ENCODE data around the gene MAGEA3.
"Not testable (repeated sequence)": the region's sequence is repeated elsewhere in the genome, so short reads cannot be mapped to it uniquely, and the experiment has no call there.

Gene MAGEA3

DNA sequence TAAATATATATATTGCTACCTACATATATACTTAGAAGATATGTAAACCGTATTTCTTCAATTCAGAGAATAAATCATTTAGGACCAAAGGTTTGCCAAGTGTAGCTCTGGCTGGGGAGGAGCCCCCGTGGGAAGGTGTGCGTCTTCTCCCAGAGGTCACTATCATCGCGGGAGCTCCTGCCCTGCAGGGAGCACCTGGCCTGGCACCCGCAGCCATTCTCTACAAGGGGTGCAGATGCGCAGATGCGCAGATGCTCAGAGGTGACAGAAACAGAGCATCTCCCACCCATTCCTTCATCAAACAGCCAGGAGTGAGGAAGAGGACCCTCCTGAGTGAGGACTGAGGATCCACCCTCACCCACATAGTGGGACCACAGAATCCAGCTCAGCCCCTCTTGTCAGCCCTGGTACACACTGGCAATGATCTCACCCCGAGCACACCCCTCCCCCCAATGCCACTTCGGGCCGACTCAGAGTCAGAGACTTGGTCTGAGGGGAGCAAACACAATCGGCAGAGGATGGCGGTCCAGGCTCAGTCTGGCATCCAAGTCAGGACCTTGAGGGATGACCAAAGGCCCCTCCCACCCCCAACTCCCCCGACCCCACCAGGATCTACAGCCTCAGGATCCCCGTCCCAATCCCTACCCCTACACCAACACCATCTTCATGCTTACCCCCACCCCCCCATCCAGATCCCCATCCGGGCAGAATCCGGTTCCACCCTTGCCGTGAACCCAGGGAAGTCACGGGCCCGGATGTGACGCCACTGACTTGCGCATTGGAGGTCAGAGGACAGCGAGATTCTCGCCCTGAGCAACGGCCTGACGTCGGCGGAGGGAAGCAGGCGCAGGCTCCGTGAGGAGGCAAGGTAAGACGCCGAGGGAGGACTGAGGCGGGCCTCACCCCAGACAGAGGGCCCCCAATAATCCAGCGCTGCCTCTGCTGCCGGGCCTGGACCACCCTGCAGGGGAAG lies 15.5 kb downstream of the MAGEA3 start, which contains the start of gene MAGEA2B:
Gene MAGEA2B, plus strand, starts transcription at position 814 of the 973 bp plus-strand sequence. CDS start 2,479 bp downstream, outside the sequence.
- H3K4me3 ChIP-seq, H3K9me3 ChIP-seq, H3K27me3 ChIP-seq, H3K4me2 ChIP-seq, H3K9ac ChIP-seq, H3K27ac ChIP-seq, H3K36me3 ChIP-seq, H4K20me1 ChIP-seq, H3K4me1 ChIP-seq: not testable (repeated sequence)

DNA sequence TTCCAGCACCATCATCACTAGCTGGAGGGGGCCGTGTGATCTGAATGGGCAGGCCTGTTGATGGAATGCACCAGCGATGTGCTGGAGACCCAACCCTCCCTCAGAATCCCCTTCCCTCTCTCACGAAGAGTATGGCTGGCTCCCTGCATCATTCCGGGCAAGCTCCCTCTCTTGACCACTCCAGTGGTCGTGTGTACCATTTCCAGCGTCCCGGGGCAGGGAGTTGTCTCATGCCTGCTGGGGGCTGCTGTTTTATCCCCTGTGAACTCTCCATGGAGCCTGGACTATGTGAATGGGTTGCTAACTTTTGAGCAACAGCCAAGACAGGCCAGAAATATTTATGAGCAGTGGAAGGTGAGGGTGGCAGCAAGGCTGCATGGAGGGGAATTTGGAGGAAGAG lies 26.8 kb downstream of the MAGEA3 start:
- no peak overlapping the region for H3K4me3 ChIP-seq
- H3K4me1 ChIP-seq = no peaks in the 10 kb centered on the region
- peaks cover 36% of the 10 kb centered on the region for H3K27me3 ChIP-seq
- no peaks in the 10 kb centered on the region; the same call in 1 of the 2 replicates for H4K20me1 ChIP-seq
- TF ChIP-seq Cebpa-rat (IDR thresholded peaks at IDR 0.05) = no peak
- no peaks in the 10 kb centered on the region for H3K36me3 ChIP-seq
- no peak overlapping the region for H3K27ac ChIP-seq
- H3K9me3 ChIP-seq = no peaks in the 10 kb centered on the region
- no peak overlapping the region for H3K9ac ChIP-seq
- H3K4me2 ChIP-seq = no peak overlapping the region

- Histone ChIP-seq H3K27ac (no peak within 1 kb of the TSS), H3K4me1 (no peaks in the 10 kb centered on the region), H3K9ac (no peak within 1 kb of the TSS), H3K4me2 (no peak within 1 kb of the TSS), H3K27me3 (peaks cover 61% of the 10 kb centered on the region), H3K9me3 (no peaks in the 10 kb centered on the region), H3K4me3 (no peak within 1 kb of the TSS), H3K36me3 (no peaks in the 10 kb centered on the region), H4K20me1 (no peaks in the 10 kb centered on the region)
- TF ChIP-seq Cebpa-rat (IDR thresholded peaks at IDR 0.05) = no peak
Measured at GRCh38 chrX:152733261-152733975, 34.8 kb downstream of the MAGEA3 start, which contains the start of the genes CSAG1 and MAGEA12. CSAG1 (minus strand) TSS chrX:152733721; CDS start chrX:152732460, 1,261 bp downstream. MAGEA12 (plus strand) TSS chrX:152733757; CDS start chrX:152736162, 2,405 bp downstream.

DNA sequence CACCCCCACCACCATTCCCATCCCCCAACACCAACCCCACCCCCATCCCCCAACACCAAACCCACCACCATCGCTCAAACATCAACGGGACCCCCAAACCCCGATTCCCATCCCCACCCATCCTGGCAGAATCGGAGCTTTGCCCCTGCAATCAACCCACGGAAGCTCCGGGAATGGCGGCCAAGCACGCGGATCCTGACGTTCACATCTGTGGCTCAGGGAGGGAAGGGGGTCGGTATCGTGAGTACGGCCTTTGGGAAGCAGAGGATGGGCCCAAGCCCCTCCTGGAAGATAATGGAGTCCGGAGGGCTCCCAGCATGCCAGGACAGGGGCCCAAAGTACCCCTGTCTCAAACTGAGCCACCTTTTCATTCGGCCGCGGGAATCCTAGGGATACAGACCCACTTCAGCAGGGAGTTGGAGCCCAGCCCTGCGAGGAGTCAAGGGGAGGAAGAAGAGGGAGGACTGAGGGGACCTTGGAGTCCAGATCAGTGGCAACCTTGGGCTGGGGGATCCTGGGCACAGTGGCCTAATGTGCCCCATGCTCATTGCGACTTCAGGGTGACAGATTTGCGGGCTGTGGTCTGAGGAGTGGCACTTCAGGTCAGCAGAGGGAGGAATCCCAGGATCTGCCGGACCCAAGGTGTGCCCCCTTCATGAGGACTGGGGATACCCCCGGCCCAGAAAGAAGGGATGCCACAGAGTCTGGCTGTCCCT lies 35.7 kb downstream of the MAGEA3 start:
- not testable (repeated sequence) for H3K4me2 ChIP-seq

DNA sequence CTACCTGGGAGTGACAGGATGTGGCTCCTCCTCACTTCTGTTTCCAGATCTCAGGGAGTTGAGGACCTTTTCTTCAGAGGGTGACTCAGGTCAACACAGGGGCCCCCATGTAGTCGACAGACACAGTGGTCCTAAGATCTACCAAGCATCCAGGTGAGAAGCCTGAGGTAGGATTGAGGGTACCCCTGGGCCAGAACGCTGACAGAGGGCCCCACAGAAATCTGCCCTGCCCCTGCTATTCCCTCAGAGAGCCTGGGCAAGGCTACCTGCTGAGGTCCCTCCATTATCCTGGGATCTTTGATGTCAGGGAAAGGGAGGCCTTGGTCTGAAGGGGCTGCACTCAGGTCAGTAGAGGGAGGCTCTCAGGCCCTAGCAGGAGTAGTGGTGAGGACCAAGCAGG lies 36.5 kb downstream of the MAGEA3 start:
- peaks cover 66% of the 10 kb centered on the region for H3K27me3 ChIP-seq
- H3K9ac ChIP-seq = no peak overlapping the region

More for the DNA sequence above, 35.7 kb downstream of the MAGEA3 start:
- peaks cover 62% of the 10 kb centered on the region for H3K27me3 ChIP-seq
- H3K27ac ChIP-seq, H3K9ac ChIP-seq, H3K4me3 ChIP-seq, H3K9me3 ChIP-seq, H3K4me1 ChIP-seq, H4K20me1 ChIP-seq, H3K36me3 ChIP-seq: not testable (repeated sequence)

DNA sequence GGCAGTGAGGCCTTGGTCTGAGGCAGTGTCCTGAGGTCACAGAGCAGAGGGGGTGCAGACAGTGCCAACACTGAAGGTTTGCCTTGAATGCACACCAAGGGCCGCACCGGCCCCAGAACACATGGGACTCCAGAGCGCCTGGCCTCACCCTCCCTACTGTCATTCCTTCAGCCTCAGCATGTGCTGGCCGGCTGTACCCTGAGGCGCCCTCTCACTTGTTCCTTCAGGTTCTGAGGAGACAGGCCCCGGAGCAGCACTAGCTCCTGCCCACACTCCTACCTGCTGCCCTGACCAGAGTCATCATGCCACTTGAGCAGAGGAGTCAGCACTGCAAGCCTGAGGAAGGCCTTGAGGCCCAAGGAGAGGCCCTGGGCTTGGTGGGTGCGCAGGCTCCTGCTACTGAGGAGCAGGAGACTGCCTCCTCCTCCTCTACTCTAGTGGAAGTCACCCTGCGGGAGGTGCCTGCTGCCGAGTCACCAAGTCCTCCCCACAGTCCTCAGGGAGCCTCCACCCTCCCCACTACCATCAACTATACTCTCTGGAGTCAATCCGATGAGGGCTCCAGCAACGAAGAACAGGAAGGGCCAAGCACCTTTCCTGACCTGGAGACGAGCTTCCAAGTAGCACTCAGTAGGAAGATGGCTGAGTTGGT lies 37.4 kb downstream of the MAGEA3 start:
- no peak overlapping the region for H3K4me3 ChIP-seq
- H3K4me1 ChIP-seq = no peaks in the 10 kb centered on the region
- H3K27ac ChIP-seq = no peak overlapping the region
- H3K36me3 ChIP-seq = no peaks in the 10 kb centered on the region
- H3K4me2 ChIP-seq = no peak overlapping the region
- H3K9me3 ChIP-seq = no peaks in the 10 kb centered on the region
- H4K20me1 ChIP-seq = no peaks in the 10 kb centered on the region
- no peak overlapping the region for H3K9ac ChIP-seq
- H3K27me3 ChIP-seq = peaks cover 74% of the 10 kb centered on the region
- TF ChIP-seq Cebpa-rat (IDR thresholded peaks at IDR 0.05) = no peak

More for the DNA sequence above, 36.5 kb downstream of the MAGEA3 start:
- TF ChIP-seq Cebpa-rat (IDR thresholded peaks at IDR 0.05) = no peak
- H3K4me3 ChIP-seq = no peak overlapping the region
- H3K4me1 ChIP-seq = no peaks in the 10 kb centered on the region
- H3K9me3 ChIP-seq = no peaks in the 10 kb centered on the region
- H3K4me2 ChIP-seq = no peak overlapping the region
- no peak overlapping the region for H3K27ac ChIP-seq
- H4K20me1 ChIP-seq = no peaks in the 10 kb centered on the region
- no peaks in the 10 kb centered on the region for H3K36me3 ChIP-seq

GRCh38 chrX:152736528-152736927 lies 37.9 kb downstream of the MAGEA3 start:
- H3K4me2 ChIP-seq, H3K4me3 ChIP-seq, H3K4me1 ChIP-seq, H4K20me1 ChIP-seq, H3K9ac ChIP-seq, H3K27ac ChIP-seq, H3K36me3 ChIP-seq, H3K9me3 ChIP-seq: not testable (repeated sequence)
- H3K27me3 ChIP-seq = peaks cover 72% of the 10 kb centered on the region

- Histone ChIP-seq H3K27ac (no peak overlapping the region), H3K9me3 (no peaks in the 10 kb centered on the region), H3K9ac (no peak overlapping the region), H3K4me3 (no peak overlapping the region), H3K4me1 (no peaks in the 10 kb centered on the region), H3K36me3 (no peaks in the 10 kb centered on the region), H4K20me1 (no peaks in the 10 kb centered on the region), H3K4me2 (no peak overlapping the region), H3K27me3 (peaks cover 72% of the 10 kb centered on the region)
- TF ChIP-seq Cebpa-rat (IDR thresholded peaks at IDR 0.05) = no peak
Measured at GRCh38 chrX:152738560-152738959, 40.0 kb downstream of the MAGEA3 start.

Data from BLaER1 (cell line).